Retinal pigment epithelial cell (primary cell): Measurements from ENCODE around the gene SMC3.

Experiments used
- DNase-seq: peaks from one replicate; pipeline ENCODE4 v3.0.0-alpha.2; 2010; ENCODE audit warnings: low read depth
- H3K4me3 ChIP-seq: 2 replicates; pipeline ENCODE4 v1.5.1; 2011; ENCODE audit warnings: mild to moderate bottlenecking, low read length, control low read depth, moderate library complexity
- TF ChIP-seq, protein P1 (sequence below): conservative IDR thresholded peaks from 2 replicates; pipeline ENCODE4 v1.5.1; 2011; ENCODE audit warnings: low read depth, low read length, control low read depth, inconsistent platforms

SMC3 gene

DNA sequence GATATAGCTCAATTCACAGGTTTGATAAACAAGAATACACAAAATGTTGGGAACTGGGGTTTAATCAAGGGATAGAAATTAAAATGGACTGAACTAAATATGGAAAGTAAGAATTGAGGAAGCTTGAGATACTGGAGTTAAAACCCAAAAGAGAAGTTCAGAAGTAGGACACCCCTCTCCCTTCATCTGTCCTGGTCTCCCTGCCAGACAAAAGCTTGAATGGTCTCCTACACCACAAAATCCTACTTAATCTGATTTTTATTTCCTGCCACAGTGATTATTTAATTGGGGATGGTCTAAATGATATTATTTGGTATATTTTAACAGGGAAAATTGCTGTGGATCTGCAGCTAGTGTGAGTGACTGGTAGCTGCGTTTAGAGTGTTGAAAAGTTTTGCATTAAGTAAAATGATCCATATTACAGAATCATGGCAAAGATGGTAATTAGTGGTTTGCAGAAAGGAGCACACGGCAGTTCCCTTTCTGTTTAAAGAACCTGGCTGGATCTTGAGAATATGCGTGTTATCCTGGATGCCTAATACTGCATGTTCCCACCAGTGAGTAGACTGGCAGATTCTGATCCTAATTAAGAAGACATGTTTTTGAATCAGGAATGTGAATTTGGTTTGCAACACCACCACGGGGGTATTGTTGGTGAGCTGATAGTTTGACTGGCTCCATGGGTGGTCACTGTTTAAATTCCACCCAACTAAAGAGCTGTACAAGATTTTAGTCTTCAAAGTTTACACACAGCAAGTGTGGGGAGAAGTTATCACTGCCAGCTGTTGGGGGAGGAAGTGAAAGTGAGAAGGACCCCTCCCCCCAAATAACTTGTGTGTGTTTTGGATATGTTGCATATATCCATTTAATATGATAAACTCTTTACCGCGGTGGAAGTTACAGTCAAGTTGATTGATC, 82.1 kb downstream of the SMC3 start:
- no peak for DNase-seq
- TF ChIP-seq, protein P1, sequence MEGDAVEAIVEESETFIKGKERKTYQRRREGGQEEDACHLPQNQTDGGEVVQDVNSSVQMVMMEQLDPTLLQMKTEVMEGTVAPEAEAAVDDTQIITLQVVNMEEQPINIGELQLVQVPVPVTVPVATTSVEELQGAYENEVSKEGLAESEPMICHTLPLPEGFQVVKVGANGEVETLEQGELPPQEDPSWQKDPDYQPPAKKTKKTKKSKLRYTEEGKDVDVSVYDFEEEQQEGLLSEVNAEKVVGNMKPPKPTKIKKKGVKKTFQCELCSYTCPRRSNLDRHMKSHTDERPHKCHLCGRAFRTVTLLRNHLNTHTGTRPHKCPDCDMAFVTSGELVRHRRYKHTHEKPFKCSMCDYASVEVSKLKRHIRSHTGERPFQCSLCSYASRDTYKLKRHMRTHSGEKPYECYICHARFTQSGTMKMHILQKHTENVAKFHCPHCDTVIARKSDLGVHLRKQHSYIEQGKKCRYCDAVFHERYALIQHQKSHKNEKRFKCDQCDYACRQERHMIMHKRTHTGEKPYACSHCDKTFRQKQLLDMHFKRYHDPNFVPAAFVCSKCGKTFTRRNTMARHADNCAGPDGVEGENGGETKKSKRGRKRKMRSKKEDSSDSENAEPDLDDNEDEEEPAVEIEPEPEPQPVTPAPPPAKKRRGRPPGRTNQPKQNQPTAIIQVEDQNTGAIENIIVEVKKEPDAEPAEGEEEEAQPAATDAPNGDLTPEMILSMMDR = no peak

DNA sequence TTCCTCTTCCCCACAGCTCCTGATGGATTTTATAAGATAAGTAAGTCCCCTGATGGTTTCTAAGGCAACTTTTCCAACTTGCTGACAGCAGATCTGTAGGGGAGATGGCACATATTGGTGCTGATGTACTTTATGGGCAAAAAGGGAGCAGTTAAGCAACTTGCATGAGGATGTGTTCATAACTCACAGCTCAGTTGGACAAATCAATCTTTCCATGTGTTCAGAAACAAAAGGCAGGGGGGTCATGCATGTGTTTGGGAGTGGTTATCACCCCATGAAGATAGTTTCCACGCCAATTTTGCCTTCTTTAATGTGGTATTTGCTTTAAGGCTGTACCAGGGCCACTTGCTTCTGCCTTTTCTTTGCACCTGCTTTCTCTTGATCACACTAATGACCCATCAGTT, 82.8 kb downstream of the SMC3 start:
- DNase-seq = no peak
- no peak overlapping the region for H3K4me3 ChIP-seq
- TF ChIP-seq, protein P1 = no peak

More for the DNA sequence above, 82.1 kb downstream of the SMC3 start:
- no peak overlapping the region for H3K4me3 ChIP-seq

DNA sequence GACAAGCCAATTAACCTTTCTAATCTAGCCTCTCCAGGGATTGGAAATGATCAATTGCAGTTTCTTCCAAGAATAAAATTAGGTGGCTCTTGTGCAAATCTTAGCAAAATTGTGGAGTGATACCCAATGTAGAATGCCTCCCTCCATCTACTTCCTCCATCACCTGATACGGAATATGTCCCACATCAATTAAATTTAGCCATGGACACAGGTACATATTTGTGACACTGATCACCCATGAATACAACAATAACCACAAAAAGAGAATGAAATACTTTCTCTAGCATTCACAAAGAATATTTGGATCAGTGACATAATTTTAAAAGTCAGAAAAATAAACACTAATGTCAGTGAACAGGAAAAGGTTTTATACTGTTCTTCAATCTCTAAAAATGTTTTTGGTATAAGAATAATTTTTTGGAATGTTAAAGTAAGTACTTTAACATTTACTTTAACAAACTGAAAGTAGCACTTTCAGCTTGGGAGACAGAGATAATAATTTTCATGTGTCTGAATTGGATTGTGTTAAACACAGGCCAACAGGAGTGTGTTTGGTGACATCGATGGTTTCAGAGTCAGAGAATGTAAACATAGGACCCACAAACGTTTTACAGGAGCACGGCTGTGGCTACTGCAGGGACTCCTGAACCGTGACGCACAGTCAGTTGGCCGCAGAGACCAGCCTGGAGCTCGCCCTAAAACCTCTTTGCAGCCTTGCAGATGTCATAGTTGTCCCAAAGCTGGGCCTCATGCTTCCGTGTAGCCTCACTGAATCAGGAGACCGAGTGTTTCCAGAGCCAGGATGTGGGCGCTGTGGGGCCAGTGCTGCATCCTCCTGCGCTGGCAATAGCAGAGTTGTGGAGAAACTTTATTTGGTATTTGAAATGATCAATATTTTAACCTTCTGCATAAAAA, 83.8 kb downstream of the SMC3 start:
- no peak overlapping the region for H3K4me3 ChIP-seq
- TF ChIP-seq, protein P1 = no peak
- DNase-seq = no peak

DNA sequence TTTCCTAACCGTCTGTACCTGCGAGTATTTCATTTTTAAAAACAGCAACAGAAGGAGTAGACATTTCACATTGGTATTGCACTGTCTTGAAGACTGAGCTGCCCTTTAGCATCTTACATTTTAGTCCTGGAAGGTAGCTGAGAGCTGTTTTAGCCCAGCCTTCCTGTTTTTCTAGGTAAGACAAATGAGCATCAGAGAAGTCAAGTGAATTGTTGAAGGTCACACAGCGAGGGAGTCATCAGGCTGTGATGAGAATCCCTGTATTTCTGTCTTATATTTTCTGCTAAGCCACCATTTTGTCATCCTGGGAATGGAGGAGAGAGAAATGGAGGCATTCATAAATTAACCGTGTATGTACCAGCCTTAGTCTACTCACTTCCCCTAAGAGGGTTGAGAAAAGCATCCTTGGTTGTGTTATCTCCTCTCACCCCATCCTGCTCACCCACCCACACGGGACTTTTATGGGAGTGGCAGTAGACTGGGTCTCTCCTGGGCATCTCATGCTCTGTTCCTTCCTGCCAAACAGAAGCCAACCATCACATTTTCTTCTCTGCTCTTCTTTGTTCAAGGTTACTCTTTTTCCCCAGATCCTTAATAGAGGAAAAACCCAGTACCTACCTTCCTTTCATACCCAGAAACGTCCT, 85.1 kb downstream of the SMC3 start:
- DNase-seq = no peak
- H3K4me3 ChIP-seq = no peak overlapping the region
- TF ChIP-seq, protein P1 = no peak
